SK-N-SH treated with all-trans-retinoic acid at 6 μM for 48 hours (cell line): ENCODE data around the gene RAP2A.

Experiments
- ATAC-seq: fragments of 200-7000 bp; cut with Tn5 transposase; 3 replicates; pipeline ENCODE4 v1.9.1; 2020; ENCODE audit warnings: mild to moderate bottlenecking, moderate library complexity
- ARNTL ChIP-seq: fragments of 450-650 bp; formaldehyde crosslinking; IDR thresholded peaks from 2 replicates; pipeline ENCODE4 v1.5.0; 2020; ENCODE audit warnings: low read depth, mild to moderate bottlenecking, moderate library complexity, borderline replicate concordance
- BACH2 ChIP-seq: fragments of 250-450 bp; sonication (Bioruptor Pico); IDR thresholded peaks from 2 replicates; pipeline ENCODE4 v1.9.0; 2021; ENCODE audit warnings: mild to moderate bottlenecking, borderline replicate concordance
- CREB5 ChIP-seq: fragments of 250-450 bp; sonication (Bioruptor Pico); IDR thresholded peaks from 2 replicates; pipeline ENCODE4 v1.5.1; 2020; ENCODE audit warnings: low read depth, mild to moderate bottlenecking, moderate library complexity
- CSDC2 ChIP-seq: fragments of 250-450 bp; sonication (Bioruptor Pico); IDR thresholded peaks from 2 replicates; pipeline ENCODE4 v1.5.0; 2020; ENCODE audit warnings: mild to moderate bottlenecking, moderate library complexity
- ESRRG ChIP-seq: fragments of 250-450 bp; sonication (Bioruptor Pico); IDR thresholded peaks from 2 replicates; pipeline ENCODE4 v1.6.1; 2021; ENCODE audit warnings: mild to moderate bottlenecking
- GLIS3 ChIP-seq: fragments of 250-450 bp; sonication (Bioruptor Pico); IDR thresholded peaks from 2 replicates; pipeline ENCODE4 v1.5.0; 2020; ENCODE audit warnings: mild to moderate bottlenecking, moderate library complexity
- ISL1 ChIP-seq: fragments of 250-450 bp; sonication (Bioruptor Pico); IDR thresholded peaks from 2 replicates; pipeline ENCODE4 v2.1.2; 2022; ENCODE audit warnings: mild to moderate bottlenecking, moderate library complexity
- PATZ1 ChIP-seq: fragments of 250-450 bp; sonication (Bioruptor Pico); IDR thresholded peaks from 2 replicates; pipeline ENCODE4 v1.8.0; 2020; ENCODE audit warnings: mild to moderate bottlenecking, moderate library complexity, borderline replicate concordance
- POU6F1 ChIP-seq: fragments of 250-450 bp; sonication (Bioruptor Pico); IDR thresholded peaks from 2 replicates; pipeline ENCODE4 v1.8.0; 2021; ENCODE audit warnings: low read depth, mild to moderate bottlenecking, moderate library complexity, borderline replicate concordance
- PPARA ChIP-seq: fragments of 250-450 bp; sonication (Bioruptor Pico); IDR thresholded peaks from 2 replicates; pipeline ENCODE4 v1.5.0; 2020; ENCODE audit warnings: mild to moderate bottlenecking, borderline replicate concordance
- RARB ChIP-seq: fragments of 250-450 bp; sonication (Bioruptor Pico); IDR thresholded peaks from 2 replicates; pipeline ENCODE4 v1.8.0; 2021; ENCODE audit warnings: mild to moderate bottlenecking, moderate library complexity
- SNAI2 ChIP-seq: fragments of 250-450 bp; sonication (Bioruptor Pico); IDR thresholded peaks from 2 replicates; pipeline ENCODE4 v1.5.0; 2020; ENCODE audit warnings: mild to moderate bottlenecking, moderate library complexity
- TCF4 ChIP-seq: fragments of 250-450 bp; sonication (Bioruptor Pico); IDR thresholded peaks from 2 replicates; pipeline ENCODE4 v1.8.0; 2021; ENCODE audit warnings: mild to moderate bottlenecking, moderate library complexity, borderline replicate concordance
- TOX ChIP-seq: fragments of 250-450 bp; sonication (Bioruptor Pico); IDR thresholded peaks from 2 replicates; pipeline ENCODE4 v1.8.0; 2021; ENCODE audit warnings: mild to moderate bottlenecking, moderate library complexity, borderline replicate concordance
- TSHZ2 ChIP-seq: fragments of 250-450 bp; sonication (Bioruptor Pico); IDR thresholded peaks from 2 replicates; pipeline ENCODE4 v1.5.0; 2020; ENCODE audit warnings: mild to moderate bottlenecking, moderate library complexity
- ZC3H10 ChIP-seq: fragments of 250-450 bp; sonication (Bioruptor Pico); IDR thresholded peaks from 2 replicates; pipeline ENCODE4 v1.5.1; 2021; ENCODE audit warnings: mild to moderate bottlenecking, moderate library complexity
- ZFP3 ChIP-seq: fragments of 250-450 bp; sonication (Bioruptor Pico); IDR thresholded peaks from 2 replicates; pipeline ENCODE4 v1.5.0; 2020; ENCODE audit warnings: mild to moderate bottlenecking, moderate library complexity
- ZFP30 ChIP-seq: fragments of 450-650 bp; formaldehyde crosslinking; IDR thresholded peaks from 2 replicates; pipeline ENCODE4 v1.5.0; 2022; ENCODE audit warnings: mild to moderate bottlenecking, moderate library complexity
- ZNF565 ChIP-seq: fragments of 450-650 bp; formaldehyde crosslinking; conservative IDR thresholded peaks from 2 replicates; pipeline ENCODE4 v1.5.0; 2020; ENCODE audit warnings: low read depth, mild to moderate bottlenecking, moderate library complexity
- ZNF70 ChIP-seq: fragments of 450-650 bp; formaldehyde crosslinking; IDR thresholded peaks from 2 replicates; pipeline ENCODE4 v1.5.0; 2020; ENCODE audit warnings: mild to moderate bottlenecking, moderate library complexity
- ZNF8 ChIP-seq: fragments of 450-650 bp; formaldehyde crosslinking; IDR thresholded peaks from 2 replicates; pipeline ENCODE4 v1.5.0; 2020; ENCODE audit warnings: mild to moderate bottlenecking, moderate library complexity

The RAP2A gene

GRCh38 chr13:97429681-97430081, 4.3 kb upstream of the RAP2A start:
- no peak for ATAC-seq

GRCh38 chr13:97430296-97430695, 3.7 kb upstream of the RAP2A start:
- TF ChIP-seq PPARA, result no peak
- no peak for TF ChIP-seq TOX (CRISPR knock-in tag)
- TF ChIP-seq BACH2 (CRISPR knock-in tag), result no peak
- no peak for TF ChIP-seq CSDC2 (CRISPR knock-in tag)
- no peak for TF ChIP-seq ISL1
- TF ChIP-seq ESRRG (CRISPR knock-in tag), result no peak
- TF ChIP-seq ZFP3 (CRISPR knock-in tag), result no peak
- TF ChIP-seq TSHZ2, result no peak
- TF ChIP-seq ZNF565 (CRISPR knock-in tag), result no peak
- no peak for TF ChIP-seq CREB5 (CRISPR knock-in tag)
- TF ChIP-seq TCF4 (CRISPR knock-in tag), result no peak
- no peak for TF ChIP-seq ZNF8 (CRISPR knock-in tag)
- TF ChIP-seq ARNTL, result no peak
- no peak for ATAC-seq

More at GRCh38 chr13:97429681-97430081, 4.3 kb upstream of the RAP2A start:
- no peak for TF ChIP-seq PPARA

- no peak for TF ChIP-seq GLIS3 (CRISPR knock-in tag)
- no peak for TF ChIP-seq TSHZ2
- TF ChIP-seq BACH2 (CRISPR knock-in tag), result no peak
- TF ChIP-seq SNAI2 (CRISPR knock-in tag), result no peak
- no peak for TF ChIP-seq ZNF8 (CRISPR knock-in tag)
- TF ChIP-seq ZFP30 (CRISPR knock-in tag), result no peak
- no peak for TF ChIP-seq CSDC2 (CRISPR knock-in tag)
- TF ChIP-seq ZNF565 (CRISPR knock-in tag), result no peak
- TF ChIP-seq ZC3H10, result no peak
- TF ChIP-seq ZNF70 (CRISPR knock-in tag), result no peak
- TF ChIP-seq TCF4 (CRISPR knock-in tag), result no peak
- TF ChIP-seq POU6F1 (CRISPR knock-in tag), result no peak
- no peak for TF ChIP-seq ESRRG (CRISPR knock-in tag)
- TF ChIP-seq PATZ1 (CRISPR knock-in tag), result no peak
- TF ChIP-seq ZFP3 (CRISPR knock-in tag), result no peak
- TF ChIP-seq PPARA, result no peak
- TF ChIP-seq RARB (CRISPR knock-in tag), result no peak
- TF ChIP-seq, all 23 proteins: peak for 0
Observed at GRCh38 chr13:97431171-97431764, 2.7 kb upstream of the RAP2A start.

More at GRCh38 chr13:97431171-97431764, 2.7 kb upstream of the RAP2A start:
- ATAC-seq, result no peak
